GM18505 (cell line): ENCODE data around the gene PHLDB1.

Experiments
- ATAC-seq: cut with Tn5 transposase; IDR thresholded peaks from one replicate; pipeline ENCODE4 v1.9.1; 2021; ENCODE audit not compliant: unreplicated experiment
- POLR2A ChIP-seq: IDR thresholded peaks from 4 replicates; pipeline ENCODE4 v1.6.1; 2011; ENCODE audit warnings: borderline replicate concordance; ENCODE audit not compliant: insufficient read depth, insufficient read length; ENCODE audit errors: extremely low read depth

The PHLDB1 gene

GRCh38 chr11:118646393-118646792 lies 39.0 kb downstream of the PHLDB1 start:
- TF ChIP-seq POLR2A: no peak
- ATAC-seq: no peak

DNA sequence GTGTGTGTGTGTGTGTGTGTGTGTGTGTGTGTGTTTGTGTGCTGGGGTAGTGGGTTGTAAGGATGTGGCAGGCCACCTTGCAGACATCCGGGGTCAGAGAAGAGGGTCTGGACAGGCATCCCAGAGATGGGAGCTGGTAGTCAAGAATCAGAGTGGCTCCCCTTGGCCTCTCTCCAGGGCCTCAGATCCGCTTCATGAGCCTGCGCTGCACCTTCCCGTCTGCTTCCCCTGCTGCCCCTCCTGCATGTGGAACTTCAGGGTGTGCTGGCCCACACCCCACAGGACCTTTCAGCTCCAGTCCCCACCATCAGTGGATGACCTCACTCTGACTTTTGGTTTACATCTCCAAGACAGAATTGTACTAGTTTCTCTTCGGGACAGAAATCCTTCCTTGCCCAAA lies 40.9 kb downstream of the PHLDB1 start:
- TF ChIP-seq POLR2A: no peak
- no peak for ATAC-seq

- ATAC-seq: no peak
- TF ChIP-seq POLR2A: no peak
Measured at GRCh38 chr11:118649941-118650340, 42.5 kb downstream of the PHLDB1 start.

DNA sequence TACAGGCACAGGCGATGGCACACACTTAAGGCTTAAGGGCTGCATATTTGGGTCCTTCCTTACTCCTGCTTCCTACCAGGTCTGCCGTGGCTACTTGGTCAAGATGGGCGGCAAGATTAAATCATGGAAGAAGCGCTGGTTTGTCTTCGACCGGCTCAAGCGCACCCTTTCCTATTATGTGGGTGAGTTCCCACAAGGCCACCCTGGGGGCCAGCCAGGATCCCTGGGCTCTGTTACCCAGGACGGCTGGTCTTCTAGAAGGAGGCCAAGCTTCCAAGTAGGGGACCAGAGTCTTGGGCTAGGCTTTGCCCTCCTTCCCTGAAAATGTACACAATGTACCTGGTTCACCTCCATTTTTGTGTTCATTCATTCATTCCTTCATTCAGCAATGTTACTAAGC lies 43.0 kb downstream of the PHLDB1 start:
- ATAC-seq: no peak
- no peak for TF ChIP-seq POLR2A

GRCh38 chr11:118651820-118652219 lies 44.4 kb downstream of the PHLDB1 start:
- ATAC-seq: no peak
- no peak for TF ChIP-seq POLR2A

DNA sequence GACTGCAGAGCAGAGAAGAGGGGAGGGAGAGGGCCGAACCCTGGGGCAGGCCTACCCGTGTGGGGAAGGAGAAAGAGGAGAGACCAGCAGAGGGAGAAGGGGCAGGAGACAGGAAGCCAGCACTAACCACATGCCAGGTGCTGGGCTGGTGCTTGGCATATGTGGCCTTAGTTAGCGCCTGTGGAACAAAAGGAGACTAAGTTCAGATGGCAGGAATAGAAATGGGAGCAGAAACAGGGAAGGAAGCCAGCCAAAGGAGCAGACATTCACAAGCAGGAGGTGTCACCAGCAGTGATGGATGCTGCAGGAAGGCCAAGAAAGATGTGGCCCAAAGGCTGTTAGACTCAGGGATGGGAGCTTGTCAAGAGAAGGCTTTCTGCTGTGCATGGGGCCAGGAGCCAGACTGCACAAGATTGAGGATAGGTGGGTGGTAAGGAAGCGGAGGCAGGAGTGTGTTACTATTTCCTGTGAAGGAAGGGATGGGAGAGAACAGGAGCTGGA lies 45.3 kb downstream of the PHLDB1 start:
- TF ChIP-seq POLR2A: no peak
- no peak for ATAC-seq

DNA sequence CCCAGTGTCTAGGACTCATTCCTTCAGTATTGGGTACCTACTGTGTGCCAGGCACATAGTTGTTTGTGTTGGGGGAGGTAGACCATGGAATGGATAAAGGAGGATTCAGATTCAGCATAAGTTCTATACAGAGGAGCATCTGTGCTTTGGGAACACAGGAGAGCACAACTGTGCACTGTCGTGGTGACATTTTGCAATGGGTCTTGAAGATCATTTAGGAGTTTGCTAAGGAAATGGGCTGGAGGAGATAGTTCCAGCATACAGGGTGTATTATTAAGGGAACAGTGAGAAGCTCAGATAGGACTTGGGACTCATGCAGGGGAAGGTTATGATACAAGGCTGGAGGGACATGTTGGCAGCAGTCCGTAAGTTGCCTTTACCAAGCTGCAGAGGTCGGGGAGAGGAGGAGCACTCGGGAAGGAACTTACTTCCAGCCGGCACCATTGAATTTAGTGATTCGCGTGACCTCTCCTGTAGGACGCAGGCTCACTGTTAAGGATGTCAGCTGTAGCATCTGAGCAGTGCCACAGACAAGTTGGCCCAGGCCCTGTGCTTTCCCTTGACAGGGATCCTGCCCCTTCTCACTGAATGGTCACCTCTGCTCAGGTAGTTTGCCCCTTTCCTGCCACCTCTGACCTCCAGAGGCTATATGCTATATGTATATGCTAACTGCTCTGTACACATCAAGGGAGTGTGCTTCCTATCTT lies 46.4 kb downstream of the PHLDB1 start:
- ATAC-seq: no peak
- no peak for TF ChIP-seq POLR2A

DNA sequence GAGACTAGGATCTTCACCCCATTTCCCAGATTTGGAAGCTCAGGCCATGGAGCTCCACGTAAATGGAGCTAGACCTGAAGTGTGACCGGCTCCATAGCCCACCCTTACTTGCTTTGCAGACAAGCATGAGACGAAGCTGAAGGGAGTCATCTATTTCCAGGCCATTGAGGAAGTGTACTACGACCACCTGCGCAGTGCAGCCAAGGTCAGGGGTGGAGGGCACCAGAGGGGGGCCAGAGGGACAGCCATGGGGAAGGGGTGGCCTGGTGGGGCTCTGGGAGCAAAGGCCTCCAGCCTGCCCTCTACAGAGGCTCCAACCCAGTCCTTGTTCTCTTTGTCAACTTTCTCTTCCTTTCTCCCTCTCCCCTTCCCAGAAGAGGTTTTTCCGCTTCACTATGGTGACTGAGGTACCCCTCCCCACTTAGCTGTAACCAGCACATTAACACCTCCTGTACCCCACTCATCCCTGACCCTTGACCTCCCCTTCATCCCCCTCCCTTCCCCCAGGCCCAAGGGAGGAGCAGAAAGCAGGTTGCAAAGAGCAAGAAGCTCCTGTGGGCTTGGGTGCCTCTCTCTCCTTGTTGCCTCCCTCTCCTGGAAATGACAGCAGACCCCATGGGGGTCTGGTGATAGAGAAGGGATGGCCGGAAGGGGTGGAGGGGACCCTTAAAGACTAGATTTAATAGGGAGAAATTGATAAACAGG lies 48.2 kb downstream of the PHLDB1 start:
- no peak for TF ChIP-seq POLR2A
- ATAC-seq: no peak

DNA sequence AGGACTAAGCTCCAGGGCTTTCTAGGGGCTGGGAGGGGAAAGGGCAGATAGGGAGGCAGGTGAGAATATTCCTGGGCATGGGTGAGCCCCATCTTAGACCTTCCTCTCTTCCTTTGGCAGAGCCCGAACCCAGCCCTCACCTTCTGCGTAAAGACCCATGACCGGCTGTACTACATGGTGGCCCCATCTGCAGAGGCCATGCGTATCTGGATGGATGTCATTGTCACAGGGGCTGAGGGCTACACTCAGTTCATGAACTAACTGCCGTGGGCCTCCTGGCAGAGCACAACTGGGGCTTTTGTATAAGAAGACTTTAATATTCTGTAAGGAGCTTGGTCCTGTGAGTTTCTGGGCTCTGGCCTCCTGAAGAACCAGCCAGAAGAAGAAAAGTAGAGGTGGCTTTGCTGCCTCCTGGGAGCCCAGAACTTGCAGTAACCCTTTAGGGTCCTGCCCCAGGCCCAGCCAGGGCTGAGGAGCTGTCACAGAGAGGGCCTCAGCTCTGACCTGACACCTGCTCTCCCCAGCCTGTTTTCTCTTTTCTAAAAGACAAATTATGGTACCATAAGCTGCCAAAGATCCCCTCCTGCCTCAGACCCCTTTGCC lies 49.2 kb downstream of the PHLDB1 start:
- no peak for ATAC-seq

GRCh38 chr11:118657238-118657637 lies 49.8 kb downstream of the PHLDB1 start:
- TF ChIP-seq POLR2A: no peak
- ATAC-seq: no peak

More for the DNA sequence above, 49.2 kb downstream of the PHLDB1 start:
- TF ChIP-seq POLR2A: no peak

GRCh38 chr11:118657709-118658428 lies 50.5 kb downstream of the PHLDB1 start:
- no peak for ATAC-seq
- TF ChIP-seq POLR2A: no peak

DNA sequence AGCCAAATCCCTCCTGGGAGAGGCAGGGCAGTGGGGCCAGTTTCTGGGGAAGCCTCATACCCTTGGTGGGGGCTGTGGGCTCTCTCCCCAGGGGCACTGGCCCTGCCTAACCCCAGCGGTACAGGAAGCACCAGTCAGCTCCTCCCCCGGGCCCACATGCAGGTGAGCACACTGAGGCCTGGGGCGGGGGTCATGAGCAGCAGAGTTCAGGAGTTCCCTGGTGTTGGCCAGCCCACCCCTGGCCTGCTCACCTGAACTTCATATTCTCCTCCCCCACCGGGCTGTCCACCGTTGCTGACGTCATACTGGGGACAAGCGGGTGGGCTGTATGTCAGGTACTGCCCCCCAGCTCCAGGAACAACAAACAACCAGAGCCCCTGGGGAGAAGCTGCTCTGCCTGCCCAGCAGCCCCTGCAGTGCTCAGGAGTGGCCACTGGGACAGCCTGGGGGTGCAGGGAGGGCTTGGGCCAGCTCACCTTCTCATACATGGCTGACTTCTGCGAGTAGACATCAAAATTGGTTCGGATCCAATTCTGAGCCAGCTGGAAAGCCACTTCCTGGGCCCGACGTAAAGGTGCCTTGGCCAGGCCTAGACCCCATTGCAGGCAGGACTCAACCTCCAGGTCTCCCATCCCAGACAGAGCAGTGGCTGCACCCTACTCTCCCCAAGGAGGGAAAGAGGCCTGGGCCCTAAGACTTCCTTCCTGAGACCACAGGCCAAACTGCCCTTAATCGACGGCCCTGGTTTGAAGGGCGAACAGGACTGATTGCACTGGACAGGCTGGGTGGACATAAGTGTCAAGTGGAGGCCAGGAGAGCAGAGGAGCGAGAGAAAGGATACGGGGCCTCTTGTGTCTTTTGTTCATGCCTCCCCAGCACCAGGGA lies 51.3 kb downstream of the PHLDB1 start:
- ATAC-seq: no peak
- no peak for TF ChIP-seq POLR2A

GRCh38 chr11:118659314-118659952 lies 52.0 kb downstream of the PHLDB1 start:
- peak; percentile 80 for ATAC-seq
- TF ChIP-seq POLR2A: no peak
